Measurements from ENCODE around the gene CREG2.
"Not testable (repeated sequence)": the region's sequence is repeated elsewhere in the genome, so short reads cannot be mapped to it uniquely, and the experiment has no call there.

The CREG2 gene

GRCh38 chr2:101372792-101373191 is 14.5 kb downstream of the CREG2 start:
- no peak for DNase-seq (ENCODE audit: low spot score)

GRCh38 chr2:101371636-101372035 is 15.7 kb downstream of the CREG2 start:
- peak; percentile 44 for DNase-seq (ENCODE audit: low spot score)

- DNase-seq (ENCODE audit: low spot score), result no peak
Measured at GRCh38 chr2:101369100-101369499, 18.2 kb downstream of the CREG2 start.

- DNase-seq (ENCODE audit: low spot score), result no peak
Measured at GRCh38 chr2:101368376-101368775, 18.9 kb downstream of the CREG2 start.

GRCh38 chr2:101367508-101367907 is 19.8 kb downstream of the CREG2 start:
- no peak for DNase-seq (ENCODE audit: low spot score)

DNA sequence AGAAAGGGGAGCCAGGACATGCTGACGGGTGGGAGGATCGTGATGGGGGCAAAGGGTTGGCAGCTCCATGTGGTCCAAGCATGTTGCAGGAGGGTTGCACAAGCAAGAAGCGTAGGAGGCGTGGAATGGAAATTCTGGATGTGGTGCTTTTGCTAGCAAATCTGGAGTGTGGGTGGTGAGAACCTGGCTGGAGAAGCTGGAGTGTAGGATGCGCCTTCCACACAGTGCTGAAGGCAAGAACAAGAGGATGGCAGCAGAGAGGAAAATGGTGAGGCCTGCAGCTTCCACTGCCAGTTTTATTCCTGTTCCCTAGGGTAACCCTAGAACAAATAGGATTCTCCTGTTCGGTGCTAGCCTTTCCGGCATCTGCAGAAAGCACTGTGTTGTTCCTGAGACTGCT is 22.4 kb downstream of the CREG2 start:
- DNase-seq (ENCODE audit: low spot score), result no peak

GRCh38 chr2:101362777-101363176 is 24.5 kb downstream of the CREG2 start:
- no peak for DNase-seq (ENCODE audit: low spot score)

GRCh38 chr2:101362316-101362715 is 25.0 kb downstream of the CREG2 start:
- DNase-seq (ENCODE audit: low spot score), result no peak

DNA sequence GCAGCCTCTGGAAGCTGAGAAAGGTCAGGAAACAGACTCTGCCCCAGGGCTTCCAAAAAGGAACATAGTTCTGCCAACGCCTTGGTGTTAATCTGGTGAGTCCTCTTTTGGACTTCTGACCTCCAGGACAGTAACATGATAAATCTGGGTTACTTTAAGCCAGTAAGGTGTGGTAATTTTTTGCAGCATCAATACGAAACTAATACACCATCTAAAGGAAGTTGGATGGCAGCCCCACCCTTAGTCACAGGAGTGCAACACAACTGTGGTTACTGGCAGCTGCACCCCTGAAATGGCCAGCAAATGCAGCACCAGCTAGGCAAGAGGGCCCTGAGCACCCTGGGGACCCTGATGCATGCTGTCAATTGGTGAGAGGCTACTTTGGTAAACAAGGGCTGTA is 25.8 kb downstream of the CREG2 start:
- DNase-seq (ENCODE audit: low spot score), result no peak

- no peak for DNase-seq (ENCODE audit: low spot score)
Measured at GRCh38 chr2:101361121-101361520, 26.2 kb downstream of the CREG2 start.

DNA sequence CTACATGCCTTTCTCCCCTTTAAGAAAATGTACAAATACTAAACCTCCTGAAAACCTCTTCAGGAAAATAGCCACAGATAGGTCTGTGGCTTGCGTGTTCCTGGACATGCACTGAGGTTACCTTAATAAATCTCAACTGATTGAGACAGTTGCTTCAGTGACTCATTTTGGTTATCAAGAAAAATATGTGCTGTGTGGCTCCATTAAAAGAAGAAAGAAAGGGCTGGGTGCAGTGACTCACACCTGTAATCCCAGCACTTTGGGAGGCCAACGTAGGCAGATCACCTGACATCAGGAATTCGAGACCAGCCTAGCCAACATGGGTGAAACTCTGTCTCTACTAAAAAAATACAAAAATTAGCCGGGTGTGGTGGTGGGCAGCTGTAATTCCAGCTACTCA is 27.1 kb downstream of the CREG2 start:
- no peak for DNase-seq (ENCODE audit: low spot score)

DNA sequence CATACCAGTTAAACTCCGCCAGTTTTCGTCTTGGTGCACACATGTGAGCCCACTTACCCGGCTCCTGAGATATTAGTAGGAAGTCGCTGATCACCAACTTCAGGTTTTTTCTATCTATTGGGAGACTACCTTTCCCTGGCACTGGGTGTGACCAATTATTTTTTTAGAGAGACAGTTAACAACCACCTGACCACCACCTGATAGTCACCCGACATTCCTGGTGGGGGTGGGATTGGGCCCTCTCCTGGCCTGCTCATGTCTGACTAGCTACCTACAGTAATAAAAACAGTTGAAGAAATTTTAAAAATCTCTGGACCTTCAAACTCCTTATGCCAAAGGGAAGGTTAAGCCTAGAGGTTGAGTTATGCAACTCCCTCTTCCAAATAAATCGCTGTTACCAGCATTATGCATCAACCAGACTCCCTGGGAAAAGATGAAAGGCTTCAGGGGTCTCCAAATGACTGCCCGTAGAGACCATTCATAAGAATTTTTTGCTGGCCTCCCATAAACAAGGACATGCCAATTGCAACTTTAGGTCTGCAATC is 27.8 kb downstream of the CREG2 start:
- no peak for DNase-seq (ENCODE audit: low spot score)

DNA sequence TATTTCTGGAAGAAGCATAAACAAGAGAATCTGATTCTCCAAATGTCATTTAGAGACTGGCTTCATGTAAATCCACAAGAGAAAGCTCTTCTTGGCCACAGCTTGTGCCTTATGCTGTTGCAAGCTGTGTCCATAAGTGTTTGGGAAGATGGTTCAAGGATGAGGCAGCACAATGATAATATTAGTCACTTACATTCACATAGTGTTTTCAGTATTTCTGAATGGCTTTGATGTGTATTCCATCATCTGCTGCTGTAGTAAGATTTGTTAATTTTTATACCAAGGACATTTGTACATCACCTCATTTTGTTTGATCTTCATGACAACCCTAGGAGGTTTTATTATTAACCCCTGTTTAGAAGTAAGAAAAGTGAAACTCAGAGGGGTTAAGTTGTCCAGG is 29.9 kb downstream of the CREG2 start:
- no peak for DNase-seq (ENCODE audit: low spot score)

- no peak for DNase-seq (ENCODE audit: low spot score)
Measured at GRCh38 chr2:101356521-101356920, 30.8 kb downstream of the CREG2 start.

GRCh38 chr2:101356055-101356454 is 31.2 kb downstream of the CREG2 start:
- DNase-seq (ENCODE audit: low spot score), result no peak

GRCh38 chr2:101355401-101356054 is 31.8 kb downstream of the CREG2 start:
- DNase-seq (ENCODE audit: low spot score), result no peak

- no peak for DNase-seq (ENCODE audit: low spot score)
Measured at GRCh38 chr2:101354420-101355311, 32.6 kb downstream of the CREG2 start.

GRCh38 chr2:101352631-101353030 is 34.7 kb downstream of the CREG2 start:
- not testable (repeated sequence) for DNase-seq (ENCODE audit: low spot score)

- no peak for DNase-seq (ENCODE audit: low spot score)
Measured at GRCh38 chr2:101351207-101351606, 36.1 kb downstream of the CREG2 start.

GRCh38 chr2:101349893-101350662 is 37.2 kb downstream of the CREG2 start:
- DNase-seq (ENCODE audit: low spot score), result no peak

DNA sequence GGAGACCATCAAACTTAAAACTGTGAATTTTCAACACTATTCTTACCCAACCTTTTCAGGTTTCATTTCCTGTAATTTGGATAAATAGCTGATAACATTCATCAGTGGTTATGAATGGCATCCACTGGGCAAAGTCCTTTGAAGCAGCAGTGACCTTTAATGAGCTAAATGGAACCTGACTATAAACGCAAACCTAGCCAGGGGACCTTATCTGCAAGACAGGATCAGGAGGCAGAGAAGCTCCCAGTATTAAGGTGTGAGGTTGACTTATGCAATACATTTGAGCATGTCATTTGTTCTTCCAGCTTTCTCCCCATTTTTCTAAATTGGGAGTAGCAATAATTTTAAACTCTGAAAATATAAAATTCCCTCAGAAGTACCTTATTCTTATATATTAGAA is 38.4 kb downstream of the CREG2 start:
- no peak for DNase-seq (ENCODE audit: low spot score)

GRCh38 chr2:101346909-101347308 is 40.4 kb downstream of the CREG2 start:
- DNase-seq (ENCODE audit: low spot score), result no peak

All from kidney capillary endothelial cell (primary cell).